Stimulated activated CD4-positive, alpha-beta T cell treated with anti-CD3 and anti-CD28 coated beads, Interleukin-1b, Interleukin-23, amount 100 ng/mL, for 48 hours (primary cell): ENCODE data around the gene NPAS2.

Experiments used
- DNase-seq: peaks from one replicate; pipeline ENCODE4 v3.0.0-alpha.2; 2020

NPAS2 gene

GRCh38 chr2:100796499-100797100 lies 23.3 kb upstream of the NPAS2 start:
- DNase-seq, result no peak

- no peak for DNase-seq
Observed at GRCh38 chr2:100799686-100800085, 20.3 kb upstream of the NPAS2 start.

- no peak for DNase-seq
Observed at GRCh38 chr2:100800915-100801314, 19.0 kb upstream of the NPAS2 start.

- no peak for DNase-seq
Observed at GRCh38 chr2:100801402-100801801, 18.5 kb upstream of the NPAS2 start.

- no peak for DNase-seq
Observed at GRCh38 chr2:100802066-100802465, 17.9 kb upstream of the NPAS2 start.

GRCh38 chr2:100803334-100803733 lies 16.6 kb upstream of the NPAS2 start:
- no peak for DNase-seq

- DNase-seq, result no peak
Observed at GRCh38 chr2:100806550-100806949, 13.4 kb upstream of the NPAS2 start.

- DNase-seq, result no peak
Observed at GRCh38 chr2:100807707-100808106, 12.2 kb upstream of the NPAS2 start.

GRCh38 chr2:100808582-100808981 lies 11.4 kb upstream of the NPAS2 start:
- DNase-seq, result no peak

- no peak for DNase-seq
Observed at GRCh38 chr2:100809506-100809905, 10.4 kb upstream of the NPAS2 start.

GRCh38 chr2:100810603-100811145 lies 9.3 kb upstream of the NPAS2 start:
- no peak for DNase-seq

- DNase-seq, result no peak
Observed at GRCh38 chr2:100812116-100812515, 7.8 kb upstream of the NPAS2 start.

- no peak for DNase-seq
Observed at GRCh38 chr2:100812573-100812972, 7.4 kb upstream of the NPAS2 start.

- no peak for DNase-seq
Observed at GRCh38 chr2:100813527-100813926, 6.4 kb upstream of the NPAS2 start.

GRCh38 chr2:100814043-100814442 lies 5.9 kb upstream of the NPAS2 start:
- no peak for DNase-seq

GRCh38 chr2:100814453-100814852 lies 5.5 kb upstream of the NPAS2 start:
- DNase-seq, result no peak

GRCh38 chr2:100817388-100817985 lies 2.5 kb upstream of the NPAS2 start:
- DNase-seq, result no peak

- no peak for DNase-seq
Observed at GRCh38 chr2:100818003-100818605, 1.8 kb upstream of the NPAS2 start.

- DNase-seq, result no peak
Observed at GRCh38 chr2:100818606-100819369, 1.2 kb upstream of the NPAS2 start.

- DNase-seq, result no peak
Observed at GRCh38 chr2:100820273-100820522, 259 bp downstream of the NPAS2 start.

GRCh38 chr2:100820523-100821254 lies 750 bp downstream of the NPAS2 start:
- no peak for DNase-seq

GRCh38 chr2:100821255-100821910 lies 1.4 kb downstream of the NPAS2 start:
- no peak for DNase-seq

- no peak for DNase-seq
Observed at GRCh38 chr2:100821911-100822265, 1.9 kb downstream of the NPAS2 start.
